WERI-Rb-1 (cell line): ENCODE measurements around the gene PTPRR.
A peak's percentile ranks its signal among the peaks of the same experiment; 100 is the strongest.

ENCODE experiments used
- DNase-seq: peaks from one replicate; pipeline ENCODE4 v3.0.0-alpha.2; 2020
- H3K27ac ChIP-seq: fragments of 250-450 bp; sonication (Bioruptor Pico); 2 replicates; pipeline ENCODE4 v1.5.1; 2020; ENCODE audit warnings: mild to moderate bottlenecking, moderate library complexity
- H3K27me3 ChIP-seq: fragments of 250-450 bp; sonication (Bioruptor Pico); 2 replicates; pipeline ENCODE4 v1.5.1; 2021; ENCODE audit warnings: mild to moderate bottlenecking, low read depth, moderate library complexity; ENCODE audit not compliant: insufficient read depth, severe bottlenecking
- H3K36me3 ChIP-seq: fragments of 250-450 bp; sonication (Bioruptor Pico); 2 replicates; pipeline ENCODE4 v1.5.1; 2020; ENCODE audit warnings: mild to moderate bottlenecking, moderate library complexity
- H3K4me3 ChIP-seq: 2 replicates; pipeline ENCODE4 v1.5.1; 2011; ENCODE audit warnings: low read depth, mild to moderate bottlenecking, control low read depth, low read length
- H3K9me3 ChIP-seq: fragments of 250-450 bp; sonication (Bioruptor Pico); 2 replicates; pipeline ENCODE4 v1.5.1; 2021; ENCODE audit warnings: mild to moderate bottlenecking, moderate library complexity; ENCODE audit not compliant: severe bottlenecking
- TF ChIP-seq, protein P1 (sequence below): IDR thresholded peaks from 2 replicates; pipeline ENCODE4 v1.5.1; 2011; ENCODE audit warnings: low read depth, mild to moderate bottlenecking, control low read depth, inconsistent platforms, low read length

The PTPRR gene

GRCh38 chr12:70936203-70936813 lies 15.8 kb upstream of the PTPRR start:
- Histone ChIP-seq H3K9me3 (no peaks in the 10 kb centered on the region), H3K36me3 (no peaks in the 10 kb centered on the region), H3K27me3 (no peaks in the 10 kb centered on the region), H3K4me3 (0 out of 2 replicates have a peak overlapping the region, but pooled peaks have one; percentile 6), H3K27ac (peak overlapping the region; percentile 32)
- peak; percentile 33 for DNase-seq
- TF ChIP-seq, protein P1, sequence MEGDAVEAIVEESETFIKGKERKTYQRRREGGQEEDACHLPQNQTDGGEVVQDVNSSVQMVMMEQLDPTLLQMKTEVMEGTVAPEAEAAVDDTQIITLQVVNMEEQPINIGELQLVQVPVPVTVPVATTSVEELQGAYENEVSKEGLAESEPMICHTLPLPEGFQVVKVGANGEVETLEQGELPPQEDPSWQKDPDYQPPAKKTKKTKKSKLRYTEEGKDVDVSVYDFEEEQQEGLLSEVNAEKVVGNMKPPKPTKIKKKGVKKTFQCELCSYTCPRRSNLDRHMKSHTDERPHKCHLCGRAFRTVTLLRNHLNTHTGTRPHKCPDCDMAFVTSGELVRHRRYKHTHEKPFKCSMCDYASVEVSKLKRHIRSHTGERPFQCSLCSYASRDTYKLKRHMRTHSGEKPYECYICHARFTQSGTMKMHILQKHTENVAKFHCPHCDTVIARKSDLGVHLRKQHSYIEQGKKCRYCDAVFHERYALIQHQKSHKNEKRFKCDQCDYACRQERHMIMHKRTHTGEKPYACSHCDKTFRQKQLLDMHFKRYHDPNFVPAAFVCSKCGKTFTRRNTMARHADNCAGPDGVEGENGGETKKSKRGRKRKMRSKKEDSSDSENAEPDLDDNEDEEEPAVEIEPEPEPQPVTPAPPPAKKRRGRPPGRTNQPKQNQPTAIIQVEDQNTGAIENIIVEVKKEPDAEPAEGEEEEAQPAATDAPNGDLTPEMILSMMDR, result no peak

DNA sequence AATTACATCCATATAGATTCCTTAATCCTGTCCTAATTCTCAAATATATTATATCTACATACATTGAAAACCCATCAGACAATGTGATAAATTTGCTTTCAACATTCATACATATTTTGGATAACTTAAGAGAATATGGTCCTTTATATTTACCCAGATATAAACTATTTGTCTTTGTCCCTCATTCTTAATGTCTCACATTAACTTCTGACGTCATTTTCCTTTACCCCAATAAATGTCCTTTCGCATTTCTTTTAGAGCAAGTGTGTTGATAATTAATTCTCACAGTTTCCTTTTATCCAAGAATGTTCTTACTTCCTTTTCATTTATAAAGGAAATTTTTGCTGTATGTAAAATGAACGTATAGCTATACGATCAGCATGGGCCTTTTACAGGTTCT lies 12.6 kb upstream of the PTPRR start:
- Histone ChIP-seq H3K27ac (no peak overlapping the region), H3K4me3 (no peak overlapping the region), H3K36me3 (no peaks in the 10 kb centered on the region), H3K9me3 (no peaks in the 10 kb centered on the region), H3K27me3 (no peaks in the 10 kb centered on the region)
- TF ChIP-seq, protein P1, result no peak
- DNase-seq, result no peak

GRCh38 chr12:70929029-70929428 lies 8.5 kb upstream of the PTPRR start:
- Histone ChIP-seq H3K36me3 (no peaks in the 10 kb centered on the region), H3K27me3 (no peaks in the 10 kb centered on the region), H3K27ac (no peak overlapping the region), H3K9me3 (no peaks in the 10 kb centered on the region), H3K4me3 (no peak overlapping the region)
- DNase-seq, result no peak
- TF ChIP-seq, protein P1, result no peak

DNA sequence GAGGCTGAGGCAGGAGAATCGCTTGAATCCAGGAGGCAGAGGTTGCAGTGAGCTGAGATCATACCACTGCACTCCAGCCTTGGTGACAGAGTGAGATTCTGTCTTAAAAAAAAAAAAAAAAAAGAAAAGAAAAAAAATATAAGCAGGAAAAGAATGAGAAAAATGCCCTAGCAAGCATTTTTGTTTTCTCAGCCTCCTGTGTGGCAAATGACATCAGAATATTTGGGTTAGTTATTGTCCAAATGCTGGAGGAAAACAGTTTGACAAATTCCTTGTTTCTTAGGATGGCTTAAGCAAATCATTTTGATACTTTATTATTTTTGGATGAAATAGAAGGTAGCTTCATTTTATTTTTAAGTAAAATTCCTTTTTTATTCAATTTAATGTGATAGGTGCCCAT lies 7.5 kb upstream of the PTPRR start:
- no peaks in the 10 kb centered on the region for H3K9me3 ChIP-seq
- TF ChIP-seq, protein P1, result no peak
- no peak for DNase-seq
- no peak overlapping the region for H3K27ac ChIP-seq
- H3K36me3 ChIP-seq, result no peaks in the 10 kb centered on the region
- no peaks in the 10 kb centered on the region for H3K27me3 ChIP-seq
- no peak overlapping the region for H3K4me3 ChIP-seq

DNA sequence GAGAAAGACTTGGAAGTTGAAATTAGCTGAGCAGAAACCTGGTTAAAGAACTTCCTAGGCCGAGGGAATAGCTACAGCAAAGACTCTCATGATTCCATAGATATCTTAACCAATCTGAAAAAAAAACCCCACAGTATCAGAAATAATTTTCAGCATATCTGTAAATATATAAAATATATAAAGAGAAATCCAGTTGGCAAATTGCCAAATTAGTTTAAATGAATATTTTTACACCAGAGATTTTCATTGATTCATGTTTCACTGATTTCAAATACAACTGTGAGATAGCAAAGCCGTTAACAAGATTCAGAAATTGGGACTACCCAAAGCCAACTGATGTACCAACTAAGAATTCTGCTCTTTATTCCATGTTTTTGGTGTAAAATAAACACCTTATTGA lies 6.8 kb upstream of the PTPRR start:
- no peaks in the 10 kb centered on the region for H3K27me3 ChIP-seq
- no peaks in the 10 kb centered on the region for H3K9me3 ChIP-seq
- H3K36me3 ChIP-seq, result no peaks in the 10 kb centered on the region
- TF ChIP-seq, protein P1, result no peak
- no peak for DNase-seq
- H3K4me3 ChIP-seq, result no peak overlapping the region
- no peak overlapping the region for H3K27ac ChIP-seq

GRCh38 chr12:70925539-70925938 lies 5.0 kb upstream of the PTPRR start:
- H3K36me3 ChIP-seq, result no peaks in the 10 kb centered on the region
- H3K27ac ChIP-seq, result no peak overlapping the region
- no peak overlapping the region for H3K4me3 ChIP-seq
- no peak for DNase-seq
- H3K9me3 ChIP-seq, result no peaks in the 10 kb centered on the region
- TF ChIP-seq, protein P1, result no peak
- H3K27me3 ChIP-seq, result no peaks in the 10 kb centered on the region
